ENCODE measurements around the gene BTG1. TPM values are rescaled to one million over a fixed set of nuclear protein-coding genes. Genes with fewer than 3 reads are reported as not detected.
"Not testable (repeated sequence)": the region's sequence is repeated elsewhere in the genome, so short reads cannot be mapped to it uniquely, and the experiment has no call there.

Gene BTG1
- total RNA-seq, 1 donor from 2014 or later: 96.5 TPM

- intact Hi-C loops (cut with micrococcal nuclease): no loop called here
Observed at GRCh38 chr12:92107094-92107493, 38.6 kb downstream of the BTG1 start.

DNA sequence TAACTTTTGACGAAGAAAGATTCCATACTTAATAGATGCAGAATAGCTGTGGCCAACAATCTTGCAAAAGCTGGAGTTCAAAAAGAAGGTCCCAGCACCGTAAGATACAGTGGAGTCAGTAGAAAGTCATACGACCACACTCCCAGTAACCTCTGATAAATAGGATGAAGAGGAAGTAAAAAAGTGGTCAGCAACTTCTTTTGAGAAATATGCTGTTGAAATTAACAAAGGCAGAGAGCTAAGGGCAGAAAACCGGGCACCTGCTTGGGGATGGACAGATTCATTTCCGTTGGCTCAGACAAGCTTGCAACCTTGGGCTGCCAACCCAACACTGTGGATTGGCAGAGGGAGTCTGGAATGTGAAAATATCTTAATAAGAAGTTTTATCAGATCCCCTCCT, 40.0 kb downstream of the BTG1 start:
- intact Hi-C loops (cut with micrococcal nuclease): no loop called here

GRCh38 chr12:92105110-92105509, 40.5 kb downstream of the BTG1 start:
- intact Hi-C loops (cut with micrococcal nuclease): no loop called here

DNA sequence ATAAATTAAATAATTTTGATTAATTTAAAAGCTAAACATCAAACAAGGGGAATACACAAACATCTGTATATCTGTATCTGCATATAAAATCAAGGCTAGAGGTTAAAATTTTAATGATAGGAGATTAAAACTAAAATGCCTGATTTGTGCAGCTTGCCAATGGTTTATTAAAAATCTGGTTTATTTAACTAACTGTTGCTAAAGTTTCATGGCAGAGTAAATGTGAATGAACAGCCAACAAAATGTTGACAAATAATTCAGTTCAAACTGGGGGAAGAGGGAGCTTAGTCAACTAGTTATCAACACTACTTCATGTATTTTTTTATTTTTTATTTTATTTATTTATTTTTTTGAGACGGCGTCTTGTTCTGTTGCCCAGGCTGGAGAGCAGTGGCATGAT, 43.0 kb downstream of the BTG1 start:
- intact Hi-C loops (cut with micrococcal nuclease): no loop called here

- intact Hi-C loops (cut with micrococcal nuclease): no loop called here
Observed at GRCh38 chr12:92098594-92099380, 46.9 kb downstream of the BTG1 start.

DNA sequence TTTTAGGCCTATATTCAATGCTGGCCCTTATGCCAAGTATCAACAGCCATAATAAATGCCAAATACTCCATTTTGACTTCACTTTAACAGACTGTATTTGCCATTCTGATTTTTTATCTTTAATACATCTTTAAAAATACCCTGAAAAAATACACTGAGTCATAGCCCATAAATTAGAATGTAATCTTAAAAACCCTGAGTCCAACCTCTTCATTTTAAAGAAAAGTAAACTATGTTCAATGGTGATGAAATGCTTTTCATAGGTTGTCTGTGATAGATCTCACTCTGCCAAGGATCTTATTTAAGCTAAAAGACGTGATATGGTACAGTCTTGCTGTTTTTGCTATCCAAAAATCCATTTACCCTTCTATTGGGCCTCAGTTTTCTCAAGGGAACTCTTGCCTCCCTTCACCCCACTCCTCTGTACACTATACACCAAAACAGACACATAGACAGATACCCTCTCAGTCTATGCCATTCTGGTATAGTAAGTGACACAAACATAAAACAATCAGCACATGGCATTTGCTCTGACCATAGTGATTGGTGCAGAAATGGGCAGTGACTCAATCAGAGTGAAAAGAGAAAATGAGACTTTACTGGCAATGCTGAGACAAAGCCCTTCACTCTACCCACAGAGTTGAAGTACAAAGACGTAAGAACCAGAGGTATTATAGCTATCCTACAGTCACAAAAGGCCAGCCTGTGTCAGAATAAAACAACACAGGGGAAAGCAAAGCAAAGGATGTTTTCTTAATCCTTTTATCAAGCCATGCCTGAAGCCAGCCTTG, 49.1 kb downstream of the BTG1 start:
- intact Hi-C loops (cut with micrococcal nuclease): no loop called here

DNA sequence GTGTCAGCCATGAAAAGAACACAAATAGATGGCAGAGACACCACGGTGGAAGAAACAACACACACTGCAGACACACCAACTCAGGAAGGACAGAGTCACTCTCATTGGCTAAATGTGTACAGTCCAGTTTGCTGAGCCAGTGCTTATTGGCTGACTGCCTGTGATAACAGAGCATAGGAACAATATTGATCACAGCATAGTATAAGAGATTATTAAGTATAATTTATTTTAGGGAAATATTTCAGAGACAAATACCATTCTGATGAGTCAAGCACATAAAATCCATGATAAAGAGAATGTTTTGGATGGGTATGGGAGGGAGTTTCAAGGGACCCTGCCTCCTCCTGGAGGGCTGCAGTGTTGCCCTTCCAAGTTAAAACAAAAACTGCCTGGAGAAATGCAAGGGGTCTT, 50.9 kb downstream of the BTG1 start:
- intact Hi-C loops (cut with micrococcal nuclease): no loop called here

DNA sequence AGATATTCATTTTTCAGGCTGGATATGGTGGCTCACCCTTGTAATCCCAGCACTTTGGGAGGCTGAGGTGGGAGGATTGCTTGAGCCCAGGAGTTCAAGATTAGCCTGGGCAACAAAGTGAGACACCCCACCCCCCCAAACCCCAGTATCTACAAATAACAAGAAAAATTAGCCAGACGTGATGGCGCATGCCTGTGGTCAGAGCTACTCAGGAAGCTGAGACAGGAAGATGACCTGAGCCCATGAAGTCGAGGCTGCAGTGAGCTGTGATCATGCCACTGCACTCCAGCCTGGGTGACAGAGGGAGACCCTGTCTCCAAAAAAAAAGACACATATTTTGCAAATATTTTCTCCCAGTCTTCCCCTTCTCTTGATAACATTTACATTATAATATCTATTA, 51.3 kb downstream of the BTG1 start:
- intact Hi-C loops (cut with micrococcal nuclease): not testable (repeated sequence)

Measured in T-helper 2 cell treated with Interferon-gamma antibody and Interleukin-4, amounts not matched to agents 100 ng/mL and 5 ng/mL, for 36 hours (primary cell).